GM21786 (cell line): Measurements from ENCODE around the gene NBPF1.
A peak's percentile ranks its signal among the peaks of the same experiment; 100 is the strongest.
"Not testable (repeated sequence)": the region's sequence is repeated elsewhere in the genome, so short reads cannot be mapped to it uniquely, and the experiment has no call there.

Source experiments
- ATAC-seq: cut with Tn5 transposase; IDR thresholded peaks from one replicate; pipeline ENCODE4 v1.9.1; 2021; ENCODE audit not compliant: unreplicated experiment

Gene NBPF1

DNA sequence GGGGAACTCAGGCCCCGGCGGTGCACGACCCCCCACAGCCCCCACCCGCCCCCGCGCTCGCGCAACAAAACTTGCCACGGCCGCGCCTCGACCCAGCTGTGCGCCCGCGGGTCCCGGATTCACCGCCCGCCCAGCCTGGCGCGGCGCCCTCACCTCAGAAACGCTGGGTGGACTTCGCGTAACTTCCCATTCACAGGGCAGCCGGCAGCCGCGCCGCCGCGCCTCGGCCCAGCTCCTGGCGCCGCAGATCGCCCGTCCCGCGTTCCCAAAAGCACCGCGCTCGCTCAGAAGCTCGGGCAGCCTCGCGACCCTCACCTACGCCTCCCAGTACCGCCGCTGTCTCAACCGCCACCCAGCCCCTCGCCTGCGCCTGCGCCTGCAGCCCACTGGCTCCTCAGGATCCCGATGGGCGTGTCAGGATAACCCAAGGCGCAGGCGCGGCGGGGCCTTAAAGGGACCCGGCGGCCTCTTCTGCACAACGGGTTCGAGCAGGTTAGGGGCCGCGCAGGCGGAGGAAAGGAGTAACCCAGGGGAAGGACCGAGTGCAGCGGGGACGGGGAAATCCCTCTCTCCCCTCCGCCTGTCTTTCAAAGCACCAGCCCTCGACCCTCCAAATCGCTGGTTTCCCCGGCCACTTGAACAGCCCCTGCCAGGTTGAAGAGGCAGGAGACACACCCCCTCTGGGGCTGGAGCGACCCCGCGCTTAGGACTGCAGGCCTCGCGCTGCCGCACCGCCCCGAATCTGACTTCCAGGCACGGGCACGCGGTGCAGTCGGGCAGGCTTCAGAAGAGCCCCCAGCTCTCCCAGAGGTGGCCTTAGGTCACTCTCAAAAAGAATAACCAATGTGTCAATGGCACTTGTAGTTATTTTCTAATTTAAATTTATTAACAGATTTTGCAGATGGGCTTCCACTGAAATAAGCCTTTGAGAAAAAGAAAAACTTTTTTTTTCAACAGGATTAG lies at the start of gene NBPF1:
NBPF1 (minus strand) TSS at position 380 of the 963 bp plus-strand sequence.
- peak; percentile 79 for ATAC-seq

DNA sequence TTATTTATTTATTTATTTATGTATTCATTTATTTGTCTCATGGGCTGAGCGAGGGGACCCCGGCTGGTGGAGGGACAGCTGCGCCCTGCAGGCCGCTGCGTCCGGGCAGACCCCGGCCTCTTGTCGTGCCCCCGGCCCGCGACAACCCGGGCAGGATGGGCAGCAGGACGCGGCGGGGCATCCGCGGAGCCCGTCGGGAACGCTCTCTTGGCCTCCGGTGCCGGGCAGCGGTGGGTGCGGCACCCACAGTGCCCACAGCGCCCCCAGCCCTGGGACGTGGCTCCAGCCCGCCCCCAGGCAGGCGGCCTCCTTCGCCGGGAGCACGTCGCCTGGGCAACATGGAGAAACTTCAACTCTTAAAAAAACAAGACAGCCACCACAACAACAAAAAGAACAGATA lies 44.9 kb upstream of the NBPF1 start:
- not testable (repeated sequence) for ATAC-seq

DNA sequence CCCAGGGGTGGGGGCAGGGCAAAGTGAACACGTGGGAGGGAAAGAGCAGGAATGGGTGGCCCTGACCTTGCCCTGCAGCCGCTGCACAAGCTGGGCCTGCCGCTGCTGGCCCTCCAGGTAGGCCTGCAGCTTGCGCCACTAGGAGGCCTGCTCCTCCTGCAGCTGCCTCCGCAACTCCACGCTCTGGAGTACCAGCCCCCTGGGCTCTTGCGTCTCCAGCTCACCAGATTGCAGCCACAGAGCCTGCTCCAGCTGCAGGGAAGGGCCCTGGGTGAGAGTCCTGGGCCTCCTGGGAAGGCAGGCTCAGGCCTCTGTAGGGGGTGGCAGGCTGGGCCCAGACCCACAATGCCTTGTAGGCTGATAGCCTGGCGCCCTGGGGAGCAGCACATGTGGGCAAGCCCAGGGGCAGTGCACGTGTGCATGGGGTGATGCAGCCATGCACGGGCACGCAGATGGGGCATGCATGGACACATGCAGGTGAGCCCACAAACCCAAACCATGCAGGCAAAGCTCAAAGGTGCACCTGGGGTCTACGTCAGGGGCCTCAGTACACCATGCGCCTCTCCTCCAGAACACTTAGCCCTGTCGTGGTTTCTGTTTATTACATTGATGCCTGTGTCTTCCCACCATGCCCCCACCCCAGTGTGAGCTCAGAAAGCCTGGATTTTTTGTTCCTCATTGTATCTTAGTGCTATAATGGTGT lies 43.8 kb upstream of the NBPF1 start:
- not testable (repeated sequence) for ATAC-seq

DNA sequence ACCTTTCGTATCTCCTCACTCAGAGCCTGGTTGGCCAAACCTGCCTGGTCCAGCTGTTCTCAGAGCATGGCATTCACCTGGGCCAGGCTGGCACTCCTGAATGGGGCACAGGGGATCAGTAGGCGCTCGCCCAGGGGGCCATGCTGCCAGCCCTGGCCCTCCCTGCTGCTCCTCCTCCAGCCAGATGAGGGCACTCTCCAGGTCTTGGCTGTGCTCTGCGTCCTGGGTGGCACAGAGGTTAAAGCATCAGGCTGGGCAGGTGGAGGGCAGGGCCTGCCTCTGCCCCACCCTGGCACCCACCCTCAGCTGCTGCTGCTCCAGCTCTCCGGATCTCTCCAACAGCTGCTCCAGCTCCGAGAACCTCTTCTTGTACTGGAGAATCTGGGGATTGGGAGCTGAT lies 43.2 kb upstream of the NBPF1 start:
- not testable (repeated sequence) for ATAC-seq

DNA sequence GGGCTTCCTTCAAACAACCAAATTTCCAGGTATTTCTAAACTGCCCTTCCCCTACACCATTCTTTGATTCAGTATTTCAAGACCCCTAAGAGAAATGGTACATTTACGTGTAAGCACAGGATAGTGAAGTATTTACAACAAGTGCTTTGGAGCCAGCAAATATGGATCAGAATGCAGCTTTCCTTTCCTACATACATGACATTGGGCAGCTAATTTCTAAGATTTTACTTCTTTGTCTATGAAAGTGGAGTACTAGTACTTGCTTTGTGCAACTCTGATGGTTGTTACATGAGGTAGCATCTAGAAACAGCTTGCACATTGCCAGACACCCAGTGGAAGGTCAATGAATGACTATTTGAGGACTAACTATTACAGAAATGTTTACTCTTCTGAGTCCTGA lies 38.2 kb upstream of the NBPF1 start:
- not testable (repeated sequence) for ATAC-seq

DNA sequence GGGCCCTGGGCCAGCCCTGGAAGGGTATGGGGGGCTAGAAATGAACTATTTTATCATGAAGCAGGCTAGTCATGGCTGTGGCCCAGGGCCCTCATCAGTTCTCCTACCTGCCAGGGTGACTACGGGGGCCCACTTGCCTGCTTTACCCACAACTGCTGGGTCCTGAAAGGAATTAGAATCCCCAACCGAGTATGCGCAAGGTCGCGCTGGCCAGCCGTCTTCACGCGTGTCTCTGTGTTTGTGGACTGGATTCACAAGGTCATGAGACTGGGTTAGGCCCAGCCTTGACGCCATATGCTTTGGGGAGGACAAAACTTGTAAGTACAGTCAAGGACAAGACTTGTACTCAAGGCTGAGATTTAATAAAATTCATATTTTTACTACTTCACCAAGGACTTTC lies 36.6 kb upstream of the NBPF1 start:
- ATAC-seq: not testable (repeated sequence)

DNA sequence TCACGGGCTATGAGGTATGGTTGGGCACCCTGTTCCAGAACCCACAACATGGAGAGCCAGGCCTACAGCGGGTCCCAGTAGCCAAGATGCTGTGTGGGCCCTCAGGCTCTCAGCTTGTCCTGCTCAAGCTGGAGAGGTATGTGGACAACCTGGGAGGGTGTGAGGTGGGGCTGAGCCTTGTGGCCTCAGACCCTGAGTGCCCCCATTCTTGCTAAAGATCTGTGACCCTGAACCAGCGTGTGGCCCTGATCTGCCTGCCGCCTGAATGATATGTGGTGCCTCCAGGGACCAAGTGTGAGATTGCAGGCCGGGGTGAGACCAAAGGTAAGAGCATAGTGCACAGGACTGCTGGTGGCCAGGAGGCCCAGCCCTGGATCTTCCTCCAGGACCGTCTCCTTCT lies 36.0 kb upstream of the NBPF1 start:
- ATAC-seq: not testable (repeated sequence)

DNA sequence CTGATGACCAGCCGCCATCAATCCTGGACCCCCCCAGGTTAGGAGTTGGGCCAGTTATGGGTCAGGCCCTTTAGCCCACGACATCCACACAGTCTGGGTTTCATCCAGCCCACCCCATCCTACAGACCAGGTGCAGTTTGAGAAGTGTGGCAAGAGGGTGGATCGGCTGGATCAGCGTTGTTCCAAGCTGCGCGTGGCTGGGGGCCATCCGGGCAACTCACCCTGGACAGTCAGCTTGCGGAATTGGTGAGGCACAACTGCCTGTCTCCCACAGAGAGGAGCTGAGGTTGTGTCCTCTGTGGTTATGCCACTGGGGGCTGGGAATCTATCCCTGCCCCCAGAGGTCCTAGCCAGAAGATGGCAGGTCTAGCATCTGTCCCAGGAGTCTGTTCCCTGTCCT lies 35.4 kb upstream of the NBPF1 start:
- ATAC-seq: not testable (repeated sequence)

DNA sequence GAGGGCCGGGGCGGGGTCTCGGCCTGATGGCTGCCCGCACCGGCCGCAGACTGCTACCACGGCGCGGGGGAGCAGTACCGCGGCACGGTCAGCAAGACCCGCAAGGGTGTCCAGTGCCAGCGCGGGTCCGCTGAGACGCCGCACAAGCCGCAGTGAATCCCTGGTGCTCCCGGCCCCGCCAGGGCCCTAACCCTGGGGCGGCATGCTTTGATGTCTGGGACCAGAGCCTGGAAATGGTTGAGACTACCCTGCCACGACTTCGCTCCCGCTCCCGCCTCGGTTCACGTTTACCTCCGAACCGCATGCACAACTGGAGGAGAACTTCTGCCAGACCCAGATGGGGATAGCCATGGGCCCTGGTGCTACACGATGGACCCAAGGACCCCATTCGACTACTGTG lies 34.9 kb upstream of the NBPF1 start:
- ATAC-seq: not testable (repeated sequence)

DNA sequence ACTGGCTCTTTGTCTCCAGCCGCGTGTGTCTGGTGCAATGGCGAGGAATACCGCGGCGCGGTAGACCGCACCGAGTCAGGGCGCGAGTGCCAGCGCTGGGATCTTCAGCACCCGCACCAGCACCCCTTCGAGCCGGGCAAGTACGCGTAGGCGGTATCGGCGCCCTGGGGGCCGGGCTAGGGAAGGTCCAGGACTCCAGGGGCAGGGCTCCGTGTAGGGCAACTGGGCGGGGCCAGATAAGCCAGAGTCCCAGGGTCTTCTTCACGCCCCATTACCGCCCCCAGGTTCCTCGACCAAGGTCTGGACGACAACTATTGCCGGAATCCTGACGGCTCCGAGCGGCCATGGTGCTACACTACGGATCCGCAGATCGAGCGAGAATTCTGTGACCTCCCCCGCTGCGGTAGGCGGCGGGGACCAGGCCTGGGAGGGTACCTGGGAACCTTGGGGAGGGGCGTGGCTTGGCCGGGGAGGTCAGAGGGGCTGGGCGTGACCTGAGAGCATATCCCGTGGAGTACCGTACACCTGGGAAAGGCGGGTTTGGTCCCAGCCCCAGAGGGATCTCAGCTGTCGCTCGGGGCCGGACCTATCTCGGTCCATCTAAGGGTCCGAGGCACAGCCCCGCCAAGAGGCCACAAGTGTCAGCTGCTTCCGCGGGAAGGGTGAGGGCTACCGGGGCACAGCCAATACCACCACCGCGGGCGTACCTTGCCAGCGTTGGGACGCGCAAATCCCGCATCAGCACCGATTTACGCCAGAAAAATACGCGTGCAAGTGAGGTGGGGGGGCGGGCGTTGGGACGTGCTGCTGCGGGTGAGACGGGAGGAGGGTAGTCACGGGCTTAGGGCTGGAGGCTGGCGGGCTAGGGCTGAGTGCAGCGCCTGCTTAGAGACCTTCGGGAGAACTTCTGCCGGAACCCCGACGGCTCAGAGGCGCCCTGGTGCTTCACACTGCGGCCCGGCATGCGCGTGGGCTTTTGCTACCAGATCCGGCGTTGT lies 34.1 kb upstream of the NBPF1 start:
- not testable (repeated sequence) for ATAC-seq

DNA sequence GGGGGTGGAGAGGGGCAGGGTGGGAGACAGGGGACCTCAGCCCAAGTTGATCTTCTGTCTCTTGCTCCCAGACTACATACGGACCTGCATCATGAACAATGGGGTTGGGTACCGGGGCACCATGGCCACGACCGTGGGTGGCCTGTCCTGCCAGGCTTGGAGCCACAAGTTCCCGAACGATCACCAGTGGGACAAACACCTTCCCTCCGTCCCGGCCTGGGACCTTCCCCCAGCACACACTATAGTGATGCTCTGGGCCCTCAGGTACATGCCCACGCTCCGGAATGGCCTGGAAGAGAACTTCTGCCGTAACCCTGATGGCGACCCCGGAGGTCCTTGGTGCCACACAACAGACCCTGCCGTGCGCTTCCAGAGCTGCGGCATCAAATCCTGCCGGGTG lies 33.4 kb upstream of the NBPF1 start:
- ATAC-seq: not testable (repeated sequence)

DNA sequence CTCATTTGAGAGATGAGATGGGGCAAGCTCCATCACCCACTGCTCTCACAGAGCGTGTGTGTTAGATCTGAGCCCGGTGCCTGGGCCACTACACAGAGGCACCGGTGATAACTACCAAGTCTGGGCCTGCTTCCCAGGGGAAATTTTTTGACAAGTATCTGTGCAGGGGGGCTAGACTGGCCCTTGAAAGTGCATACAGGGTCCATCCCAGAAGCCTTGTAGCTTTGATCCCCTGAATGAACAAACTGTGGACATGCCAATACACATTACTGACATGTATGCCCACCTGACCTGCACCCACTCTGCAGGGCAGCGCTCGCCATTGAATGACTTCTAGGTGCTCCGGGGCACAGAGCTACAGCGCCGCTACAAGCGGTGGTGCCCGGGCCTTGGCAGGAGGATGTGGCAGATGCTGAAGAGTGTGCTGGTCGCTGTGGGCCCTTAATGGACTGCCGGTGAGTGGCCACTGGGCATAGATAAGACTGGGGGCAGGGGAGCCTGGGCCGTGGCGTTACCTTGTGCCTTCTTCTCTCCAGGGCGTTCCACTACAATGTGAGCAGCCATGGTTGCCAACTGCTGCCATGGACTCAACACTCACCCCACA lies 32.8 kb upstream of the NBPF1 start:
- ATAC-seq: not testable (repeated sequence)

DNA sequence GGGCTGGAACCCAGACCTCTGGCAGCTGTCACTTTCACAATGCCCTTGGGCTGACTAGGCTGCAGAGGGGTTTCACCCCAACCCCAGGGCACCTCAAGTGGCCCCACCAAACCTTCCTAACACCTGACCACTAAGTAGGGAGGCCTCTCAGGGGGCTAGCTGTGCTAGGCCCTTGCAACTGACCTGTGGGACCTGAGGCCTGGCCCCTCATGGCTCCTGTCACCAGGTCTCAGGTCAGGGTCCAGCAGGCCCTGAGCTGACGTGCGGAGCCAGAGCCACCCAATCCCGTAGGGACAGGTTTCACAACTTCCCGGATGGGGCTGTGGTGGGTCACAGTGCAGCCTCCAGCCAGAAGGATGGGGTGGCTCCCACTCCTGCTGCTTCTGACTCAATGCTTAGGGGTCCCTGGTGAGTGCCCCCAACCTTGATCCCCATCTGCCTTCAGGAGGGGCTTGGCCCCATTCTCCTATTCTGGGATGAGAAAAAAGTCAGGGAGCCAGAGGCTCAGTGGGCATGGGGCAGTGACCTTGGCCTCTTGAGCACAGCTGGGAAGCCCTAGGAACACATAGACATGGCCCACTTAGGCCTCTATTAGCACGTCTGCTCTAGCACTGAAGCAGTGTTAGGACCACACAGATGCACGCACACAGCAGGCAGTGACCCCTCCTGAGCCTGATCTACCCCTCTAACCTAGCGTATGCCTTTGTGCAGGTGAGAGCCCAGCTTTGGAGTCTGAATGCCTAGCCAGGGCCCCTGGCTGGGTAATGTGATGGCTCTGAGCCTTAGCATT lies 32.1 kb upstream of the NBPF1 start:
- not testable (repeated sequence) for ATAC-seq

DNA sequence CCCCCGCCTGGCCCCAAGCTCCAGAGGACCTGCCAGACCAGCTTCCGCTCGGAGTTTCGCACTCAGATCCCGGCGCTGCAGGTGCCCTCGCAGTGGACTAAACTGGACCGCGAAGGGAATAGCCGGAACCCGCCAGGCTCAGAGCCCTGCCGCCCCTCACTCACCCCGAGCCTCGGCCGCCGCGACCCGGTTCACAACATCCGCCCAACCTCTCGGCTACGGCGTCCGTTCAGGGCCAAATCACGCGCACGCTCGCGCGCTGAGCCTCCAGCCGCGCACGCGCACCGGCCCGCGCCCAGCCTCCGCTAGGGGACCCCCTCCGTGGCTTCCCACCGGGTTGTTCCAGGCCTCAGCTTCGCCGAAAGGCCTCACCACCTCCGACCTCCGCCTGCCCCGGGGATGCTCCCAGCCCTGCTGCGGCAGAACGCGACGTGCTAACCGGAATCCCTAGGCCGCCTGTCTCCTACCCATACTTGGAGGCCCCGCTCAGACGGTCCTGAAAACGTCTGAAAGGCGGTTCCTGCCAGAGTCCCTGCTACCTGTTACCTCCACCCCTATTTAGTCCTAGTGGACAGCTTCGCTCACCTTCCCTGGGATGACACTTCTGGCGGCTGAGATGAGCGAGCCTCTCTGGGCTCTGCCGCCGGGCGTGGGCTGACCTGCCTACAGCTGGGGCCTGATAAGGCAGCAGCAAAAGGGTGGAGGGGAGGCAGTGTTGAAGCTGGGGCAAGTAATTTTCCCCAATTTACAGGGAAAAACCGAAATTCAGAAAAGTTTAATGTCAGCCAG lies 31.3 kb upstream of the NBPF1 start:
- peak; percentile 70 for ATAC-seq

DNA sequence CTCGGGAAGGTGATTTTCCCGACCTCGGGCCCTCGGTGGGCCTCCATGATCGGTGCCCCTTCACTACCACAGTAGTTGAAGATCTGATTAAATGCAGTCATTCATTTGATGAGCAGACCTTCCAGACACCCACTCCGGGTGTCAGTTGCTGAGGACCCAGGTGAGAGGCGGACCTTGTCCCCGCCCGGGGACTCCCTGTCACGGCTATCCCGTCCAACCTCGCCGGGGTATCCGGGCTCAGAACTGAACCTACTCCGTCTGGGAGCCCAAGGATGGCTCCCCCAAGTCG lies 30.8 kb upstream of the NBPF1 start:
- peak; percentile 31 for ATAC-seq

DNA sequence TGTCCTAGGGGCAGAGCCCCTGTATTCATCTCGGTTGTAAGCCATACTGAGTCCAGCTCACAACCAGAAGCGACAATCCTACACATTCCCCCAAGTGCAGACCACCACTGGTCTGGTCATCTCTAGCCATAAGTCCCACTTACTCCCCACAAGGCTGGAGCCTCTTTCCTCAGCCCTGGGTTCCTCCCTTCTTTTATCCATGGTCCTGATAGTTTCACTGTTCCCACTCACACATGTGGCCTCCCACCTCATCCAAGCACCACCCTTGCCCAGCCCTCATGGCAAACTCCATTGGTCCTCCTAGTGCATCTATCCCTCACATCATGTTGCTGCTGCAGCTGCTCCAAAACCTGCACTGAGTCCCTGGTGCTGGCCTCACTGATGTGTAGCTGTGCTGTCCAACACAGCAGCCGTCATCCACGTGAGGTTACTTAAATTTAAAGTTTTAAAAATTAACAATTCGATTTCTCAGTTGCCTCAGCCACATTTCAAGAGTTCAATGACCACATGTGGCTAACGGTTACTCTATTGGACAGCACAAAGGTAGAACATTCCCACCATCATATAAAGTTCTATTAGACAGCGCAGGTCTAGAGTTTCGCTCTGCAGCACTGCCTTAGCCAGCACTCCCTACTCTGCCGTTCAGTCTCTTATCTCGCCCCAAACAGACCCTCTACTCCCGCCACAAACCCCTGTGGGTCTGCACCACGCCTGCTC lies 30.3 kb upstream of the NBPF1 start:
- ATAC-seq: peak; percentile 17

DNA sequence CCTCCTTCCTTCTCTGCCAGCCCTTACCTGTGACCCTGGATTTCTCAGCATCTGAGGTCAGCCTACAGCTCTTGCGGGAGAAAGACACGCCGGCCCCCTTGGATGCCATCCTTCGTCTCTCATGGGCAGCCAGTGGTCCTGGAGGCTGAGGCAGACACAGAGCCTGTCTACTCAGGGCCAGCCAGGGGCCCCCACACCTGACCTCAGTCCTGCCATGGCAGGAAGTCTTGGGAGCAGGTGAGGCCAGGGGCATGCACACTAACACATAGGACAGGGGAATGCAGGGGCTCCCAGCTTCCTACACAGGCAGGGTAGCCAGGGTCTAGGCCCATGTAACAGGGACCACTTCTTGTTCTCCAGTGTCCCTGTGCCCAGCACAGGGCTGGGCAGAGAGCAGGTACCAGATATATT lies 29.6 kb upstream of the NBPF1 start:
- ATAC-seq: not testable (repeated sequence)
